Panc1 (cell line): ENCODE results near the gene ALKBH4.

ENCODE experiments used
- CTCF ChIP-seq: fragments of 450-650 bp; IDR thresholded peaks from 2 replicates; pipeline ENCODE4 v1.5.1; 2017; ENCODE audit warnings: mild to moderate bottlenecking
- POLR2AphosphoS5 ChIP-seq: IDR thresholded peaks from 2 replicates; pipeline ENCODE4 v1.6.1; 2012; ENCODE audit warnings: mild to moderate bottlenecking, low read depth, low read length, moderate library complexity

GRCh38 chr7:102410123-102410522, 54.5 kb downstream of the ALKBH4 start:
- TF ChIP-seq POLR2AphosphoS5 = no peak
- no peak for TF ChIP-seq CTCF
